Stimulated activated CD4-positive, alpha-beta T cell treated with anti-CD3 and anti-CD28 coated beads, TNF-alpha, amount 100 ng/mL, for 4 hours (primary cell): ENCODE data around the gene MYBL2.
"Not testable (repeated sequence)": the region's sequence is repeated elsewhere in the genome, so short reads cannot be mapped to it uniquely, and the experiment has no call there.

Source experiments
- DNase-seq, 3 experiments: peaks; one replicate each; pipeline ENCODE4 v3.0.0-alpha.2; 2020; ENCODE audit warnings: low read depth in 3 of 3

Gene MYBL2

DNA sequence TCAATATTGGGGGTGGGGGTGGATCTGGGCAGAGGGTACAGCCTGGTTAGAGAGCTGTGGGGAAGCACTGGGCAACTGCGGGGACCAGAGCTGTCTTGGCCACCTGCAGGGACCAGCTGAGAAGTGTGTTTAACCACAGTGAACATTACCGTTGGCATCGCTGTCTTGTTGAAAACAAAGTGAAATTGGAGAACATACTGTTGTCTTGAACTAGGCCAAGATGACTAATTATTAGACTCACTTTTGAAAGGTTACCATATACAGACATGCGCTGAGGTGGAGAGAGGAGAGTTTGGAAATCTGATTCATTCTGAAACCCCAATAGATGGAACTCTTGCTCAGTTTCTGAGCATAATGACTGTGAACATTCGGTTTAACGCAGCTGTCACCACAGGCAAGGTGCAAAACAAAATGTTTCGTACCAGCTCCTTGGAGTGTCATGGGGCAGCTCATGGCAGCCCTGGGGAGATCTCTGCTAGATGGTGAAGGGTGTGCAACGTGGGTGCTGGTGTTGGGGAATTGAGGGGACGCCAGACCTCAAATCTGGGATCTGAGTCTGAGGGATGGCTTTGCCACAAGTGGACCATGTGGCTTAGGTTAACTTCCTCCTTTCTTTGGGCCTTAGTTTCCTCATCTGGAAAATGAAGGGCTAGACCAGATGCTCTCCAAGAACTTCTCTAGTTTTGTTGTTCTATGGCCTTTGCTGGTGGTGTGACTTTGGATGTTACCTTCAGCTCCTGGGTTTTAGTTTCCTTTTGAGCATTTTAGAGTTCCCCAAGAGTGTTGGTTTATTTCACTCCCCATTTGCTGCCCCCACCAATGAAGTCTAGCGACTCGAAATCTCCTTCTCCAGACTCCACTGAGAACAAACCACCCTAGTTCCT, 84.5 kb downstream of the MYBL2 start:
- DNase-seq: peak; percentile 5 to 24 (median 12)

DNA sequence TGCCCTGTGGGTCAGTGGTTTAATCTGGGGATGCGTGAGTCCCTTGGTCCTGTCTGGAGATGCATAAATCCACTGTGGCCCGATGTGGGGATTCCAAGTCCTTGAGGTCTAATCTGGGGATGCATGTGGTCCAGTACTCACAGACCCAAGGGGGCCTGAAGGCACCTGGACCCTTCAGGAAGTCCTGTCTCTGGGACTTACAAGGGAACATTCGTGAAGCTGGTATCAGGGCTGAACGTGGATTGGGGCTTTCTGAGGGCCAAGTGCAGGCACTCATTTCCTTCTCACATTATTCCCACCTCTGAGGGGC, 85.1 kb downstream of the MYBL2 start:
- DNase-seq: no peak

GRCh38 chr20:43752561-43753301, 85.8 kb downstream of the MYBL2 start:
- DNase-seq: no peak

DNA sequence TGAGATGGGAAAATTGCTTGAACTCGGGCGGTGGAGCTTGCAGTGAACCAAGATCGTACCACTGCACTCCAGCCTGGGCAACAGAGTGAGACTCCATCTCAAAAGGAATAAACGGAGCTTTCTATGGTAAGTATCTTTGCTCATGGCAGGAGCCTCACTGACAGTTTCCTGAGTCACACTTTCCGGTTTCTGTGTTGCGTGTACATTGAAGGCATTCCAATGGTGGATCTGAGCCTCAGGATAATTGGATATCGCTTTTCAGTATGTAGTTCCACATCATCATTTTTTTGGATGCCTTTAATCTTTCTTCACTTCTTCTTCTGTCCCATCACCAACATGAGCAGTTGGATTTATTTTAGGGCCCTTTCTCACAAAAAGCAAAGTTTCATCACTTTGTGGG, 88.5 kb downstream of the MYBL2 start:
- no peak for DNase-seq

DNA sequence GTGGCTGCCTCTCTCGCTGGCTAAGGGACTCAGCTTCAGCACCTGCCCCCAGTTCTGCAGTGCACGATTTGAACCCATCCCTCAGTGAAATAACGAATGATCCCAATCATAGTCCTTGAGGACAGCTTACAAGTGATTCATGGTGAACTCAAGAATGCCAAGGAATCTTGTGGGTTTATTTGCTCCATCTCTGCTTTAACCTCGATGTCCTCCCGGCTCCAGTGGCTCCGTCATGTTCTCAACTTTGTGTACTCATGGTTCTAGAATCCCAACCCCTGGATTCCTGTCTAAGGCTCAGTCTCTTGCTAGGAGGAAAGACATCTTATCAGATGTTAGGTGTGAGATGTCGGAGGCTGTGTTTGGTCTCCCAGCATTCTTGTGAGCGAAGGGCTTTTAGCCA, 88.9 kb downstream of the MYBL2 start:
- DNase-seq: no peak

- DNase-seq: not testable (repeated sequence)
These were observed 91.0 kb downstream of the MYBL2 start for GRCh38 chr20:43757888-43758287.

- DNase-seq: no peak
These were observed 94.7 kb downstream of the MYBL2 start for GRCh38 chr20:43761386-43762340.

DNA sequence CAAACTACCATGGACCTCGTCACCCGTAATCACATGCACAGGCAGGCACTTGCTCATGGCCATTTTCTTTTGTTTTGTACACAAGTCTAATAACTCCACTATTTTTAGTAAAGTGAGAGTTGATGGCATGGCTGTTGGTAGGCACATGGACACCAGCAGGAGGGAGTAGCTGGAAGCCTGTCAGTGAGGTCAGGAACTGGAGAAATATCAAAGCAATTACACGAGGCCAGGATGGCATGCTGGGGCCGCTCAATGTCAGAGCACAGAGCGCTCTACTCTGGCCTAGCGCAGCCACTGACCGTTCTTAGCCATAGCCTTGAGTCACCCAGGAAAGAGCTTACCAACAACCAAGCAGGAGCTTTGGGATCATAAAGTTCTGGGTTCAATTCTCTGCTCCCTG, 96.0 kb downstream of the MYBL2 start:
- no peak for DNase-seq

DNA sequence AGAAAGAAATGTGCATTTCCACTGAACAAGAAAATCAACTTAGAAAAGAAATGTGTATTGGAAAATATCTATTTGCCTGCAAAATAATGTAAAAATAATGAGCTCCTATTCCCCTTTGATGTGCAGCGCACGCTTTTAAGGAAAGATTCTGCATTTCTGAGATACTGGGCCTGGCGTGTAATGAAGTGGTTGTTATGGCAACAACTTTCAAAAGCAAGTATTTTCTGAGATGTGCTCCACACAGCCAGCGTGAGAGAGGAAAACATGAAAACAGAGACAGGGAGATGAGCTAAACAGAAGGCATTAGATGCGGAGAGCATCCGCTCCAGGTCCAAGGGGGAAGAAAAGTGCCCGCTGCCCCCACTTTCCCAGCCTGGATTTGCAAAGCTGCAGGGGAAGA, 99.0 kb downstream of the MYBL2 start:
- DNase-seq: no peak
